HepG2 (cell line): ENCODE results near the gene ITGB6. TPM values are rescaled to one million over a fixed set of nuclear protein-coding genes. Genes with fewer than 3 reads are reported as not detected.

Source experiments
- ATAC-seq: fragments of 200-7000 bp; cut with Tn5 transposase; 3 replicates; pipeline ENCODE4 v1.9.1; 2020; ENCODE audit warnings: mild to moderate bottlenecking, moderate library complexity
- BruUV-seq: library from RNA; stranded (reverse); fragments of 400-500 nt; replicated peaks from 2 replicates; lab custom pipeline; 2021; lab: Mats Ljungman, UMichigan
- CTCF ChIA-PET: fragments of 300-600 bp; formaldehyde crosslinking; extraction: SDS; loops from one replicate; lab custom pipeline; 2021; ENCODE audit warnings: low total read pairs, inconsistent platforms, low intra/inter-chr PET ratio; lab: Yijun Ruan, JAX
- POLR2A ChIA-PET: fragments of 350-600 bp; sonication (Branson Sonifier 250); formaldehyde crosslinking; loops from one replicate; lab custom pipeline; 2020; ENCODE audit warnings: antibody characterized with exemption, inconsistent platforms; lab: Yijun Ruan, JAX
- DNase-seq: peaks from one replicate; pipeline ENCODE4 v3.0.0-alpha.2; 2015; ENCODE audit warnings: low spot score
- FAIRE-seq: peaks from 3 replicates; lab custom pipeline; 2011; peaks lifted over from hg19 to GRCh38; lab: Jason Lieb, UNC
- H2AFZ ChIP-seq: one replicate; pipeline ENCODE4 v1.6.1; 2011; ENCODE audit warnings: low read length, inconsistent platforms
- H3K27ac ChIP-seq: fragments of 300-600 bp; 3 replicates; pipeline ENCODE4 v1.8.0; 2011; ENCODE audit warnings: mixed run types, mild to moderate bottlenecking, mixed read lengths, low read length, inconsistent platforms; ENCODE audit not compliant: insufficient read depth; ENCODE audit errors: extremely low read length
- H3K27me3 ChIP-seq, 2 experiments: fragments of 200-600 bp in 1 of 2; 2 replicates in 1 of 2; 3 replicates in 1 of 2; pipeline versions ENCODE4 v1.6.0 to v1.8.0; 2011; ENCODE audit warnings: low read length in 2 of 2, mild to moderate bottlenecking in 2 of 2, moderate library complexity in 2 of 2, inconsistent platforms in 1 of 2; ENCODE audit not compliant: insufficient read depth in 2 of 2, control insufficient read depth in 1 of 2
- H3K36me3 ChIP-seq, 2 experiments: fragments of 200-600 bp in 1 of 2; replicated peaks in 1 of 2; 2 replicates in 1 of 2; 3 replicates in 1 of 2; pipeline versions ENCODE4 v1.5.1 to v1.8.0; 2011; ENCODE audit warnings: low read length in 2 of 2, inconsistent platforms in 1 of 2; ENCODE audit not compliant: insufficient read depth in 2 of 2, control insufficient read depth in 1 of 2
- H3K4me1 ChIP-seq: 2 replicates; pipeline ENCODE4 v1.5.1; 2012; ENCODE audit warnings: low read length, inconsistent platforms; ENCODE audit not compliant: insufficient read depth
- H3K4me2 ChIP-seq: 2 replicates; pipeline ENCODE4 v1.6.0; 2011; ENCODE audit warnings: low read depth, low read length, inconsistent platforms
- H3K4me3 ChIP-seq, 3 experiments: fragments of 200-600 bp in 1 of 3; sonication (generic), shearing (Covaris generic) in 1 of 3; replicated peaks in 1 of 3; 2 replicates each; pipeline ENCODE4 v1.5.1; 2011 to 2016; ENCODE audit warnings: low read length in 3 of 3, inconsistent platforms in 2 of 3, low read depth in 2 of 3, mild to moderate bottlenecking in 2 of 3, control low read depth in 1 of 3, mixed read lengths in 1 of 3; ENCODE audit not compliant: insufficient read depth in 1 of 3
- H3K79me2 ChIP-seq: one replicate; pipeline ENCODE4 v1.6.1; 2011; ENCODE audit warnings: low read length, inconsistent platforms; ENCODE audit not compliant: insufficient read depth
- H3K9ac ChIP-seq: 2 replicates; pipeline ENCODE4 v1.6.0; 2011; ENCODE audit warnings: mild to moderate bottlenecking, low read depth, low read length, inconsistent platforms; ENCODE audit not compliant: insufficient read depth
- H3K9me3 ChIP-seq: 2 replicates; pipeline ENCODE4 v1.5.1; 2012; ENCODE audit warnings: mild to moderate bottlenecking, low read length
- H4K20me1 ChIP-seq: 2 replicates; pipeline ENCODE4 v1.6.0; 2011; ENCODE audit warnings: inconsistent platforms, mild to moderate bottlenecking, low read length, moderate library complexity; ENCODE audit not compliant: insufficient read depth
- CBX1 ChIP-seq: IDR thresholded peaks from one replicate; pipeline ENCODE4 v1.6.1; 2016; ENCODE audit warnings: antibody characterized with exemption, low read depth
- CBX5 ChIP-seq: sonication (generic); formaldehyde crosslinking; IDR thresholded peaks from 2 replicates; pipeline ENCODE4 v1.4.0; 2020; ENCODE audit warnings: missing genetic modification reagents, borderline replicate concordance
- HDAC6 ChIP-seq: fragments of 200-600 bp; sonication (generic); IDR thresholded peaks from 2 replicates; pipeline ENCODE4 v1.7.0; 2017; ENCODE audit warnings: mild to moderate bottlenecking, antibody characterized with exemption, low read length, low read depth
- HNRNPH1 ChIP-seq: fragments of 200-400 bp; formaldehyde crosslinking; optimal IDR thresholded peaks from 2 replicates; pipeline ENCODE3; 2017; ENCODE audit warnings: mild to moderate bottlenecking, low read depth, low read length
- MEIS1 ChIP-seq: sonication (generic); formaldehyde crosslinking; IDR thresholded peaks from 2 replicates; pipeline ENCODE4 v1.9.0; 2021; ENCODE audit warnings: mild to moderate bottlenecking, missing genetic modification reagents, moderate library complexity, borderline replicate concordance
- SETDB1 ChIP-seq: sonication (generic); formaldehyde crosslinking; IDR thresholded peaks from 2 replicates; pipeline ENCODE4 v1.5.1; 2020; ENCODE audit warnings: missing genetic modification reagents, mild to moderate bottlenecking, borderline replicate concordance
- SMC3 ChIP-seq: IDR thresholded peaks from 2 replicates; pipeline ENCODE4 v1.6.1; 2011; ENCODE audit warnings: low read length, improper control_type of control experiment
- STAG1 ChIP-seq: sonication (generic); formaldehyde crosslinking; IDR thresholded peaks from 2 replicates; pipeline ENCODE4 v1.4.0; 2020; ENCODE audit warnings: missing genetic modification reagents
- TEAD2 ChIP-seq: sonication (generic); formaldehyde crosslinking; IDR thresholded peaks from 2 replicates; pipeline ENCODE4 v1.9.0; 2021; ENCODE audit warnings: missing genetic modification reagents
- YEATS2 ChIP-seq: sonication (generic); formaldehyde crosslinking; IDR thresholded peaks from 2 replicates; pipeline ENCODE4 v1.4.0; 2020; ENCODE audit warnings: missing genetic modification reagents, borderline replicate concordance
- ZNF280D ChIP-seq: sonication (generic); formaldehyde crosslinking; IDR thresholded peaks from 2 replicates; pipeline ENCODE4 v1.5.1; 2020; ENCODE audit warnings: mild to moderate bottlenecking, missing genetic modification reagents
- ZNF34 ChIP-seq: sonication (generic); formaldehyde crosslinking; IDR thresholded peaks from 2 replicates; pipeline ENCODE4 v1.4.0; 2020; ENCODE audit warnings: mild to moderate bottlenecking, missing genetic modification reagents, borderline replicate concordance
- ZNF616 ChIP-seq: sonication (generic); formaldehyde crosslinking; IDR thresholded peaks from 2 replicates; pipeline ENCODE4 v1.5.0; 2020; ENCODE audit warnings: low read depth, mild to moderate bottlenecking, missing genetic modification reagents
- WGBS: methylation state at CpG from one replicate; pipeline ENCODE4 v1.1.6; 2017; ENCODE audit warnings: low lambda C conversion rate; 5-methylcytosine and 5-hydroxymethylcytosine counted together
- in situ Hi-C: cut with HindIII; loops from 2 replicates; pipeline ENCODE4 v1.10.0; 2017; ENCODE audit warnings: low pct_unique_long_range_greater_than_20kb; ENCODE audit not compliant: extremely low pct_ligation_motif_present
- intact Hi-C: fragments of 100-400 bp; cut with micrococcal nuclease; formaldehyde crosslinking; loops from one replicate; pipeline ENCODE4 v1.10.0; 2022; ENCODE audit not compliant: unreplicated experiment
- polyA plus RNA-seq, 8 experiments: library from polyadenylated mRNA; depleted of rRNA in 3 of 8; stranded (reverse) in 7 of 8; unstranded in 1 of 8; fragments of >200 nt; fragmentation: Illumina TruSeq in 4 of 8; extraction: Trizol in 4 of 8; gene quantifications; 2 replicates each; pipeline versions ENCODE4 v1.2.1 to v1.2.3, GENCODE V29; 2011 to 2016; ENCODE audit warnings: low read depth in 4 of 8, missing spikeins in 1 of 8, mixed read lengths in 1 of 8; ENCODE audit not compliant: insufficient read depth in 1 of 8
- total RNA-seq, 5 experiments: library from RNA; depleted of rRNA; stranded (reverse); fragments of >200 nt; fragmentation: Illumina TruSeq; extraction: Trizol; gene quantifications; 2 replicates each; pipeline ENCODE4 v1.2.3, GENCODE V29; 2016; ENCODE audit warnings: low read depth in 1 of 5
- TF ChIP-seq, protein P1 (sequence below): sonication (generic); formaldehyde crosslinking; IDR thresholded peaks from 2 replicates; pipeline ENCODE4 v1.5.0; 2020; ENCODE audit warnings: missing genetic modification reagents, mild to moderate bottlenecking, borderline replicate concordance
- TF ChIP-seq, protein P2 (sequence below): sonication (generic); formaldehyde crosslinking; IDR thresholded peaks from 2 replicates; pipeline ENCODE4 v1.8.0; 2022; ENCODE audit warnings: mild to moderate bottlenecking, missing genetic modification reagents; ENCODE audit not compliant: insufficient replicate concordance
- TF ChIP-seq, protein P3 (sequence below): sonication (generic); formaldehyde crosslinking; IDR thresholded peaks from 2 replicates; pipeline ENCODE4 v1.4.0; 2020; ENCODE audit warnings: low read depth, mild to moderate bottlenecking, missing genetic modification reagents

ITGB6 gene
- total and polyA plus RNA-seq, 2 of the 13 experiments (the other 11 are each of a cell fraction or from before 2014, with no cell fraction given) = not detected

- no peak overlapping the region for H3K4me3 ChIP-seq
- no peaks in the 10 kb centered on the region for H4K20me1 ChIP-seq
- intact Hi-C loops (loop anchor here (1.0 to 2.0 kb wide), 3 partner anchors 906 to 1185 kb away; no protein-coding TSS in a partner anchor), in situ Hi-C loops (no loop called here)
- no peak overlapping the region for H3K4me2 ChIP-seq
- peak; percentile 83 for ATAC-seq
- no peak overlapping the region for H2AFZ ChIP-seq
- 6% methylated on average over 4 of the region's 4 CpGs for WGBS
- FAIRE-seq = peak; percentile 26
- no peaks in the 10 kb centered on the region for H3K4me1 ChIP-seq
- peak; percentile 30 for DNase-seq
- H3K27me3 ChIP-seq = no peaks in the 10 kb centered on the region; a peak in 1 of 5 replicates
- H3K79me2 ChIP-seq = no peaks in the 10 kb centered on the region
- ChIA-PET CTCF (interaction anchor here (1.3 to 1.9 kb wide), 3 partner anchors 123 to 976 kb away, joined by 4 to 7 read pairs (median 5); no protein-coding TSS in a partner anchor), POLR2A (no interaction called here)
- no TSS peak for BruUV-seq
- H3K9me3 ChIP-seq = peaks cover 46% of the 10 kb centered on the region
- H3K27ac ChIP-seq = no peak overlapping the region
- H3K36me3 ChIP-seq = no peaks in the 10 kb centered on the region
- H3K9ac ChIP-seq = no peak overlapping the region
- TF ChIP-seq ZNF34 (no peak), YEATS2 (CRISPR knock-in tag) (no peak), TEAD2 (CRISPR knock-in tag) (no peak), CBX5 (CRISPR knock-in tag) (peak; percentile 68; the same call in 1 of the 2 replicates), SETDB1 (CRISPR knock-in tag) (peak; percentile 95), HDAC6 (no peak), MEIS1 (CRISPR knock-in tag) (no peak), ZNF616 (CRISPR knock-in tag) (peak; percentile 100), ZNF280D (CRISPR knock-in tag) (peak; percentile 94), SMC3 (peak; percentile 26; the same call in 1 of the 2 replicates), CBX1 (peak; percentile 74), STAG1 (CRISPR knock-in tag) (peak; percentile 70), HNRNPH1 (no peak)
- TF ChIP-seq, protein P1, sequence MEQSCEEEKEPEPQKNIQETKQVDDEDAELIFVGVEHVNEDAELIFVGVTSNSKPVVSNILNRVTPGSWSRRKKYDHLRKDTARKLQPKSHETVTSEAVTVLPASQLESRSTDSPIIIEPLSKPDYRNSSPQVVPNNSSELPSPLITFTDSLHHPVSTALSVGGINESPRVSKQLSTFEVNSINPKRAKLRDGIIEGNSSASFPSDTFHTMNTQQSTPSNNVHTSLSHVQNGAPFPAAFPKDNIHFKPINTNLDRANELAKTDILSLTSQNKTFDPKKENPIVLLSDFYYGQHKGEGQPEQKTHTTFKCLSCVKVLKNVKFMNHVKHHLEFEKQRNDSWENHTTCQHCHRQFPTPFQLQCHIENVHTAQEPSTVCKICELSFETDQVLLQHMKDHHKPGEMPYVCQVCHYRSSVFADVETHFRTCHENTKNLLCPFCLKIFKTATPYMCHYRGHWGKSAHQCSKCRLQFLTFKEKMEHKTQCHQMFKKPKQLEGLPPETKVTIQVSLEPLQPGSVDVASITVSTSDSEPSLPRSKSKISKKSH (CRISPR knock-in tag) = peak; percentile 78; the same call in 1 of the 2 replicates
- TF ChIP-seq, protein P2, sequence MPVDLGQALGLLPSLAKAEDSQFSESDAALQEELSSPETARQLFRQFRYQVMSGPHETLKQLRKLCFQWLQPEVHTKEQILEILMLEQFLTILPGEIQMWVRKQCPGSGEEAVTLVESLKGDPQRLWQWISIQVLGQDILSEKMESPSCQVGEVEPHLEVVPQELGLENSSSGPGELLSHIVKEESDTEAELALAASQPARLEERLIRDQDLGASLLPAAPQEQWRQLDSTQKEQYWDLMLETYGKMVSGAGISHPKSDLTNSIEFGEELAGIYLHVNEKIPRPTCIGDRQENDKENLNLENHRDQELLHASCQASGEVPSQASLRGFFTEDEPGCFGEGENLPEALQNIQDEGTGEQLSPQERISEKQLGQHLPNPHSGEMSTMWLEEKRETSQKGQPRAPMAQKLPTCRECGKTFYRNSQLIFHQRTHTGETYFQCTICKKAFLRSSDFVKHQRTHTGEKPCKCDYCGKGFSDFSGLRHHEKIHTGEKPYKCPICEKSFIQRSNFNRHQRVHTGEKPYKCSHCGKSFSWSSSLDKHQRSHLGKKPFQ (CRISPR knock-in tag) = no peak
- TF ChIP-seq, protein P3, sequence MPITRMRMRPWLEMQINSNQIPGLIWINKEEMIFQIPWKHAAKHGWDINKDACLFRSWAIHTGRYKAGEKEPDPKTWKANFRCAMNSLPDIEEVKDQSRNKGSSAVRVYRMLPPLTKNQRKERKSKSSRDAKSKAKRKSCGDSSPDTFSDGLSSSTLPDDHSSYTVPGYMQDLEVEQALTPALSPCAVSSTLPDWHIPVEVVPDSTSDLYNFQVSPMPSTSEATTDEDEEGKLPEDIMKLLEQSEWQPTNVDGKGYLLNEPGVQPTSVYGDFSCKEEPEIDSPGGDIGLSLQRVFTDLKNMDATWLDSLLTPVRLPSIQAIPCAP (CRISPR knock-in tag) = no peak
Observed at GRCh38 chr2:160087854-160088745, 112.0 kb downstream of the ITGB6 start.
